Chondrocyte (in vitro differentiated cells): ENCODE data around the gene SNRPD1. TPM values are rescaled to one million over a fixed set of nuclear protein-coding genes. Genes with fewer than 3 reads are reported as not detected.
"Not testable (repeated sequence)": the region's sequence is repeated elsewhere in the genome, so short reads cannot be mapped to it uniquely, and the experiment has no call there.

Experiments used
- DNase-seq: peaks from one replicate; pipeline ENCODE4 v3.0.0; 2021; ENCODE audit warnings: mixed read lengths, low spot score
- H3K27ac Mint-ChIP-seq: one replicate; pipeline ENCODE4 v1.8.0; 2021; ENCODE audit warnings: mild to moderate bottlenecking, moderate library complexity, mixed read lengths; ENCODE audit not compliant: unreplicated experiment
- H3K27me3 Mint-ChIP-seq: 2 replicates; pipeline ENCODE4 v1.8.0; 2021; ENCODE audit warnings: low read depth, mixed read lengths
- H3K36me3 Mint-ChIP-seq: 2 replicates; pipeline ENCODE4 v1.8.0; 2021; ENCODE audit warnings: low read depth, mixed read lengths
- H3K4me1 Mint-ChIP-seq: 2 replicates; pipeline ENCODE4 v1.8.0; 2021; ENCODE audit warnings: low read depth, mild to moderate bottlenecking, mixed read lengths
- H3K4me3 Mint-ChIP-seq: one replicate; pipeline ENCODE4 v1.8.0; 2021; ENCODE audit warnings: mild to moderate bottlenecking, moderate library complexity, mixed read lengths; ENCODE audit not compliant: unreplicated experiment
- H3K9me3 Mint-ChIP-seq: 2 replicates; pipeline ENCODE4 v1.8.0; 2021; ENCODE audit warnings: low read depth, mixed read lengths
- CTCF ChIP-seq: fragments of 200-600 bp; sonication (generic); IDR thresholded peaks from 2 replicates; pipeline ENCODE4 v1.5.0; 2021; ENCODE audit warnings: antibody characterized with exemption, mild to moderate bottlenecking, moderate library complexity
- total RNA-seq: library from RNA; stranded (reverse); gene quantifications from 3 replicates; pipeline ENCODE4 v1.2.1, GENCODE V29; 2021

The SNRPD1 gene
- total RNA-seq, 1 donor from 2014 or later: 33.7 TPM

- H3K4me3 Mint-ChIP-seq: no peak overlapping the region
Measured at GRCh38 chr18:21629089-21629832, 17.1 kb downstream of the SNRPD1 start.

GRCh38 chr18:21632393-21632792 is 20.3 kb downstream of the SNRPD1 start:
- no peak for DNase-seq
- Mint-ChIP-seq H3K36me3 (peaks cover 14% of the 10 kb centered on the region), H3K4me1 (no peaks in the 10 kb centered on the region), H3K27ac (no peak overlapping the region), H3K27me3 (no peaks in the 10 kb centered on the region), H3K9me3 (no peaks in the 10 kb centered on the region), H3K4me3 (no peak overlapping the region)
- peak; percentile 65 for TF ChIP-seq CTCF

More at GRCh38 chr18:21629089-21629832, 17.1 kb downstream of the SNRPD1 start:
- H3K36me3 Mint-ChIP-seq: peaks cover 23% of the 10 kb centered on the region
- H3K9me3 Mint-ChIP-seq: no peaks in the 10 kb centered on the region
- no peaks in the 10 kb centered on the region for H3K27me3 Mint-ChIP-seq
- no peak for TF ChIP-seq CTCF
- no peak overlapping the region for H3K27ac Mint-ChIP-seq
- H3K4me1 Mint-ChIP-seq: no peaks in the 10 kb centered on the region
- DNase-seq: no peak

DNA sequence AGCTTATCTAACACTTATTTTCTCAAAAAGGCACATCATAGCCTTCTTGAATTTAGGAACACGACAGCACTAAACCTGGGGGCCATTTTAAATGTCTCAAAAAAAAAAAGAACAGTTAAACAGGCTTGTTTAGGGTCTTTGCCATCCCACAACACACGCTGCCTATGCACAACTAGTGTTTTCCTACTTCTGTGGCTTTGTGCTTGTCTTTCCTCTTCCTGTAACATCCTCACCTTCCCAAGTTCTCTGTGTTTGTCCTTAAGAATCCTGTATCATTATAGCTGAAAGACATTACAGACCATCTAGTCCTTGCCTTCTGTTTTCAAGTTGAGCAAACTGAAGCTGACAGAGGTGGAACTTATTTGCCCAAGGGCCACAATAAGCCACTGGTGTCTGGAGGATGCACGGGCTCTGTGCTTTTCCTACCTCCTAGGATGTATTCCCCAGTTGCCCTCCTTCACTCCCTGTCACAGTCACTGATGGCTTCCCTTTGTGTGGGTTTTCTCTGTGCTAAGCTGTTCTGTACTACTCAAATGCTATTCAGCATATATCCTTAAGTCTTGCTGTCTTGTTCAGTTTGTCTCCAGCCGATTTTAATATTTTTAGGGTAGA is 22.6 kb downstream of the SNRPD1 start:
- Mint-ChIP-seq H3K9me3 (no peaks in the 10 kb centered on the region), H3K4me3 (no peak overlapping the region), H3K27ac (no peak overlapping the region), H3K36me3 (peaks cover 7% of the 10 kb centered on the region), H3K27me3 (no peaks in the 10 kb centered on the region), H3K4me1 (no peaks in the 10 kb centered on the region)
- no peak for TF ChIP-seq CTCF
- no peak for DNase-seq

GRCh38 chr18:21636769-21637168 is 24.7 kb downstream of the SNRPD1 start:
- H3K4me1 Mint-ChIP-seq: no peaks in the 10 kb centered on the region
- no peak for DNase-seq
- H3K27me3 Mint-ChIP-seq: no peaks in the 10 kb centered on the region
- no peak overlapping the region for H3K27ac Mint-ChIP-seq
- TF ChIP-seq CTCF: no peak
- H3K36me3 Mint-ChIP-seq: peaks cover under 1% of the 10 kb centered on the region
- no peaks in the 10 kb centered on the region for H3K9me3 Mint-ChIP-seq
- H3K4me3 Mint-ChIP-seq: no peak overlapping the region

- Mint-ChIP-seq H3K36me3 (no peaks in the 10 kb centered on the region), H3K4me3 (no peak overlapping the region), H3K27me3 (no peaks in the 10 kb centered on the region), H3K27ac (no peak overlapping the region), H3K9me3 (no peaks in the 10 kb centered on the region), H3K4me1 (no peaks in the 10 kb centered on the region)
- TF ChIP-seq CTCF: no peak
- DNase-seq: no peak
Measured at GRCh38 chr18:21638822-21639221, 26.7 kb downstream of the SNRPD1 start.

DNA sequence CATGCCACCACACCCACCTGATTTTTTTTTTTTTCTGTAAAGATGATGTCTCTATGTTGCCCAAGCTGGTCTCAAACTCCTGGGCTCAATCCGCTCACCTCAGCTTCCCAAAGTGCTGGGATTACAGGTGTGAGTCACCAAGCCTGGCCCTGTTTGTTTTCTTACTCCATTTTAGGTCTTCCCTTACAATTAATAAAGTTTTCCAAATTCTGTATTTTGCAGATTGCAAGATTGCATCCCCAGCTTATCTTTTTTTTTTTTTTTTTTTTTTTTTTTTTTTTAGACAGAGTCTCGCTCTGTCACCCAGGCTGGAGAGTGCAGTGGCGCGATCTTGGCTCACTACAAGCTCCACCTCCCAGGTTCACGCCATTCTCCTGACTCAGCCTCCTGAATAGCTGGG is 28.3 kb downstream of the SNRPD1 start:
- H3K27ac Mint-ChIP-seq, H3K9me3 Mint-ChIP-seq, DNase-seq, H3K4me3 Mint-ChIP-seq, H3K36me3 Mint-ChIP-seq, H3K27me3 Mint-ChIP-seq, H3K4me1 Mint-ChIP-seq: not testable (repeated sequence)
